Uterus (tissue), 2 donors: Measurements from ENCODE around the gene GGACT.

Experiments used
- POLR2A ChIP-seq, 2 donors: fragments of 450-650 bp; IDR thresholded peaks; one replicate each; pipeline ENCODE4 v1.6.1; 2016; ENCODE audit warnings: antibody characterized with exemption in 2 of 2, mild to moderate bottlenecking in 1 of 2, moderate library complexity in 1 of 2
- TF ChIP-seq, protein P1 (sequence below), 4 experiments: fragments of 200-600 bp in 2 of 4; fragments of 450-650 bp in 2 of 4; sonication (generic) in 2 of 4; IDR thresholded peaks; one replicate each; pipeline ENCODE4 v1.5.1; 2016 to 2019; ENCODE audit warnings: antibody characterized with exemption in 4 of 4, mild to moderate bottlenecking in 2 of 4, moderate library complexity in 1 of 4

DNA sequence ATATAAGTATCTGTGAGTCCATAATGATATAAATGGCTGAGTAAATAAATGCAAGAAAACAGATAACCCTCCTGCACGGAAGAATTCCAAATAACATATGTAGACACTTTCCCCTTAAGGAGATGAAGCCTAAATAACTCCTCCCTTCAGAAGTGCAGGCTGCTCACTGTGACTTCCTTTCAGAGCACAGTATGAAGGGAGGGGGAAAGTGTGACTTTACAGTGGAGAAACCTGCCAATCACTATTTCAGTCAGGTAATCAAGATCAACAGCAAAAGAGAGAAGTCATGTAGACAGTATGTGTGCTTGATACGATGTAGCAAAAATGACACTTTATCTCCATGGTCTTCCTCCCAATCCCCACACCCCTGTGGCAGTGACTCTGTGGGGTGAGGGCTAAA, 7.1 kb downstream of the GGACT start:
- TF ChIP-seq, protein P1, sequence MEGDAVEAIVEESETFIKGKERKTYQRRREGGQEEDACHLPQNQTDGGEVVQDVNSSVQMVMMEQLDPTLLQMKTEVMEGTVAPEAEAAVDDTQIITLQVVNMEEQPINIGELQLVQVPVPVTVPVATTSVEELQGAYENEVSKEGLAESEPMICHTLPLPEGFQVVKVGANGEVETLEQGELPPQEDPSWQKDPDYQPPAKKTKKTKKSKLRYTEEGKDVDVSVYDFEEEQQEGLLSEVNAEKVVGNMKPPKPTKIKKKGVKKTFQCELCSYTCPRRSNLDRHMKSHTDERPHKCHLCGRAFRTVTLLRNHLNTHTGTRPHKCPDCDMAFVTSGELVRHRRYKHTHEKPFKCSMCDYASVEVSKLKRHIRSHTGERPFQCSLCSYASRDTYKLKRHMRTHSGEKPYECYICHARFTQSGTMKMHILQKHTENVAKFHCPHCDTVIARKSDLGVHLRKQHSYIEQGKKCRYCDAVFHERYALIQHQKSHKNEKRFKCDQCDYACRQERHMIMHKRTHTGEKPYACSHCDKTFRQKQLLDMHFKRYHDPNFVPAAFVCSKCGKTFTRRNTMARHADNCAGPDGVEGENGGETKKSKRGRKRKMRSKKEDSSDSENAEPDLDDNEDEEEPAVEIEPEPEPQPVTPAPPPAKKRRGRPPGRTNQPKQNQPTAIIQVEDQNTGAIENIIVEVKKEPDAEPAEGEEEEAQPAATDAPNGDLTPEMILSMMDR (IDR thresholded peaks at IDR 0.05) = no peak
- no peak for TF ChIP-seq POLR2A (IDR thresholded peaks at IDR 0.05)
